A673 (cell line): Measurements from ENCODE around the gene MEX3B. TPM values are rescaled to one million over a fixed set of nuclear protein-coding genes. Genes with fewer than 3 reads are reported as not detected.

ENCODE experiments used
- BruUV-seq: library from RNA; stranded (reverse); fragments of 400-500 nt; replicated peaks from 2 replicates; lab custom pipeline; 2021; lab: Mats Ljungman, UMichigan
- CTCF ChIA-PET: fragments of 300-600 bp; sonication (Branson Sonifier 250); formaldehyde crosslinking; loops from one replicate; lab custom pipeline; 2022; ENCODE audit warnings: antibody characterized with exemption; lab: Charles Lee
- POLR2A ChIA-PET: fragments of 300-600 bp; sonication (Branson Sonifier 250); formaldehyde crosslinking; loops from one replicate; lab custom pipeline; 2022; ENCODE audit warnings: antibody characterized with exemption; ENCODE audit not compliant: low non-redundant PET; lab: Charles Lee
- DNase-seq: peaks from one replicate; pipeline ENCODE4 v3.0.0-alpha.2; 2015; ENCODE audit warnings: low spot score
- H3K27ac ChIP-seq: fragments of 200-600 bp; sonication (generic); 2 replicates; pipeline ENCODE4 v1.5.1; 2016; ENCODE audit warnings: mixed run types, low read depth, mild to moderate bottlenecking, mixed read lengths, antibody characterized with exemption, low read length; ENCODE audit not compliant: poor library complexity, severe bottlenecking
- H3K27me3 ChIP-seq: fragments of 200-600 bp; sonication (generic); replicated peaks from 2 replicates; pipeline ENCODE4 v1.6.1; 2017; ENCODE audit warnings: mixed run types, low read depth, mild to moderate bottlenecking, mixed read lengths, antibody characterized with exemption, low read length; ENCODE audit not compliant: insufficient read depth, poor library complexity
- H3K36me3 ChIP-seq: fragments of 200-600 bp; sonication (generic); 2 replicates; pipeline ENCODE4 v1.6.1; 2016; ENCODE audit warnings: mixed run types, mild to moderate bottlenecking, mixed read lengths, antibody characterized with exemption, low read length; ENCODE audit not compliant: insufficient read depth, poor library complexity, severe bottlenecking
- H3K4me1 ChIP-seq: fragments of 200-600 bp; sonication (generic); 2 replicates; pipeline ENCODE4 v1.6.1; 2017; ENCODE audit warnings: mixed run types, mild to moderate bottlenecking, mixed read lengths, antibody characterized with exemption, low read length; ENCODE audit not compliant: insufficient read depth, poor library complexity, severe bottlenecking
- H3K4me3 ChIP-seq: fragments of 200-600 bp; sonication (generic); 2 replicates; pipeline ENCODE4 v1.5.1; 2016; ENCODE audit warnings: low read depth, mixed run types, mild to moderate bottlenecking, mixed read lengths, low read length; ENCODE audit not compliant: poor library complexity, severe bottlenecking
- H3K9me3 ChIP-seq: fragments of 200-600 bp; sonication (generic); 2 replicates; pipeline ENCODE4 v1.6.1; 2016; ENCODE audit warnings: mixed run types, low read depth, mild to moderate bottlenecking, mixed read lengths, antibody characterized with exemption, low read length; ENCODE audit not compliant: poor library complexity, severe bottlenecking
- EZH2 ChIP-seq: fragments of 200-600 bp; sonication (generic); IDR thresholded peaks from 2 replicates; pipeline ENCODE4 v1.6.1; 2017; ENCODE audit warnings: borderline replicate concordance, low read depth, mild to moderate bottlenecking, mixed read lengths, antibody characterized with exemption, low read length; ENCODE audit not compliant: poor library complexity, severe bottlenecking
- intact Hi-C: fragments of 100-400 bp; cut with micrococcal nuclease; formaldehyde crosslinking; loops from one replicate; pipeline ENCODE4 v1.10.0; 2022; ENCODE audit not compliant: unreplicated experiment
- total RNA-seq: library from RNA; stranded (reverse); gene quantifications from 2 replicates; pipeline ENCODE4 v1.2.3, GENCODE V29; 2021
- TF ChIP-seq, protein P1 (sequence below): fragments of 300-800, 200-600 bp; sonication (generic); conservative IDR thresholded peaks from 2 replicates; pipeline ENCODE4 v1.5.1; 2017; ENCODE audit warnings: low read depth, mild to moderate bottlenecking, antibody characterized with exemption, low read length, moderate library complexity, mixed read lengths

The MEX3B gene
- total RNA-seq, 1 experiment from 2014 or later, result 5.5 TPM

GRCh38 chr15:82040390-82040789, 5.4 kb downstream of the MEX3B start:
- no peak overlapping the region for H3K27ac ChIP-seq
- BruUV-seq, result no TSS peak
- no peak for DNase-seq
- ChIA-PET POLR2A (no interaction called here), CTCF (no interaction called here)
- H3K4me3 ChIP-seq, result no peak overlapping the region
- TF ChIP-seq, protein P1, sequence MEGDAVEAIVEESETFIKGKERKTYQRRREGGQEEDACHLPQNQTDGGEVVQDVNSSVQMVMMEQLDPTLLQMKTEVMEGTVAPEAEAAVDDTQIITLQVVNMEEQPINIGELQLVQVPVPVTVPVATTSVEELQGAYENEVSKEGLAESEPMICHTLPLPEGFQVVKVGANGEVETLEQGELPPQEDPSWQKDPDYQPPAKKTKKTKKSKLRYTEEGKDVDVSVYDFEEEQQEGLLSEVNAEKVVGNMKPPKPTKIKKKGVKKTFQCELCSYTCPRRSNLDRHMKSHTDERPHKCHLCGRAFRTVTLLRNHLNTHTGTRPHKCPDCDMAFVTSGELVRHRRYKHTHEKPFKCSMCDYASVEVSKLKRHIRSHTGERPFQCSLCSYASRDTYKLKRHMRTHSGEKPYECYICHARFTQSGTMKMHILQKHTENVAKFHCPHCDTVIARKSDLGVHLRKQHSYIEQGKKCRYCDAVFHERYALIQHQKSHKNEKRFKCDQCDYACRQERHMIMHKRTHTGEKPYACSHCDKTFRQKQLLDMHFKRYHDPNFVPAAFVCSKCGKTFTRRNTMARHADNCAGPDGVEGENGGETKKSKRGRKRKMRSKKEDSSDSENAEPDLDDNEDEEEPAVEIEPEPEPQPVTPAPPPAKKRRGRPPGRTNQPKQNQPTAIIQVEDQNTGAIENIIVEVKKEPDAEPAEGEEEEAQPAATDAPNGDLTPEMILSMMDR, result no peak
- no peak for TF ChIP-seq EZH2
- H3K27me3 ChIP-seq, result no peaks in the 10 kb centered on the region
- peaks cover 4% of the 10 kb centered on the region for H3K4me1 ChIP-seq
- no peaks in the 10 kb centered on the region for H3K9me3 ChIP-seq
- intact Hi-C loops, result loop anchor here (10.0 kb wide), 1 partner anchor 626 kb away; no protein-coding TSS in a partner anchor
- peaks cover 8% of the 10 kb centered on the region for H3K36me3 ChIP-seq

GRCh38 chr15:82039871-82040270, 5.9 kb downstream of the MEX3B start:
- no peaks in the 10 kb centered on the region for H3K27me3 ChIP-seq
- ChIA-PET CTCF (no interaction called here), POLR2A (no interaction called here)
- no peak for DNase-seq
- no peak overlapping the region for H3K27ac ChIP-seq
- intact Hi-C loops, result loop anchor here (10.0 kb wide), 1 partner anchor 625 kb away; no protein-coding TSS in a partner anchor
- no peak for TF ChIP-seq EZH2
- TF ChIP-seq, protein P1, result no peak
- BruUV-seq, result no TSS peak
- H3K9me3 ChIP-seq, result no peaks in the 10 kb centered on the region
- H3K36me3 ChIP-seq, result peaks cover 8% of the 10 kb centered on the region
- H3K4me3 ChIP-seq, result no peak overlapping the region
- H3K4me1 ChIP-seq, result peaks cover 4% of the 10 kb centered on the region

DNA sequence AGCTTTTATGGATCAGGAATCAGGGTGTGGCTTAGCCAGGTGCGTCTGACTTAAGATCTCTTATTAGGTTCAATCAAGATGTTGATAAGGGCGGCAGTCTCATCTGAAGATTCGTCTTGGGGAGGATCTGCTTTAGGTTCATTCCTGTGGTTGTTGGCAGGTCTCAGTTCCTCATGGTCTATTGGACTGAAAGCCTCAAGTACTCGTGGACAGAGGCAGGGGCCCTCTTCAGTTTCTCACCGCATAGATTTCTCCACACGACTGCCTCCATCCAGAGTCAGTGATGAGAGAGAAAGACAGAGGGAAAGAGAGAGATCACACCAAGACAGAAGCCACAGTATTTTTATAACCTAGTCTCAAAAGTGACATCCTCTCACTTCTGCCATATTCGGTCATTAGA, 9.4 kb downstream of the MEX3B start:
- ChIA-PET POLR2A (no interaction called here), CTCF (no interaction called here)
- TF ChIP-seq, protein P1, result no peak
- TF ChIP-seq EZH2, result no peak
- DNase-seq, result no peak
- intact Hi-C loops, result no loop called here
- Histone ChIP-seq H3K4me1 (no peaks in the 10 kb centered on the region), H3K9me3 (no peaks in the 10 kb centered on the region), H3K4me3 (no peak overlapping the region), H3K27me3 (no peaks in the 10 kb centered on the region), H3K27ac (no peak overlapping the region), H3K36me3 (no peaks in the 10 kb centered on the region)
- no TSS peak for BruUV-seq
